PC-9 (cell line): Measurements from ENCODE around the gene NOC3L. TPM values are rescaled to one million over a fixed set of nuclear protein-coding genes. Genes with fewer than 3 reads are reported as not detected.
"Not testable (repeated sequence)": the region's sequence is repeated elsewhere in the genome, so short reads cannot be mapped to it uniquely, and the experiment has no call there.

Source experiments
- BruUV-seq: library from RNA; stranded (reverse); fragments of 400-500 nt; replicated peaks from 2 replicates; lab custom pipeline; 2021; lab: Mats Ljungman, UMichigan
- CTCF ChIA-PET: fragments of 300-600 bp; sonication (Branson Sonifier 250); formaldehyde crosslinking; loops from one replicate; lab custom pipeline; 2022; ENCODE audit warnings: antibody characterized with exemption; lab: Charles Lee
- POLR2A ChIA-PET: fragments of 300-600 bp; sonication (Branson Sonifier 250); formaldehyde crosslinking; loops from one replicate; lab custom pipeline; 2022; ENCODE audit warnings: antibody characterized with exemption; ENCODE audit not compliant: unreplicated experiment; lab: Charles Lee
- DNase-seq, 2 experiments: peaks; one replicate each; pipeline versions ENCODE4 v3.0.0 to v3.0.0-alpha.2; 2015 to 2022; ENCODE audit warnings: mixed read lengths in 1 of 2
- H2AFZ ChIP-seq: fragments of 200-600 bp; sonication (generic); 2 replicates; pipeline ENCODE4 v1.8.1; 2017; ENCODE audit warnings: antibody characterized with exemption
- H3F3A ChIP-seq: fragments of 200-600 bp; sonication (generic); 2 replicates; pipeline ENCODE4 v1.8.1; 2017; ENCODE audit warnings: antibody characterized with exemption, mild to moderate bottlenecking, low read depth; ENCODE audit not compliant: insufficient read depth
- H3K27ac ChIP-seq: fragments of 200-600 bp; sonication (generic); 2 replicates; pipeline ENCODE4 v1.6.1; 2016; ENCODE audit warnings: mixed run types
- H3K27me3 ChIP-seq: fragments of 200-600 bp; sonication (generic); 2 replicates; pipeline ENCODE4 v1.6.1; 2016; ENCODE audit warnings: low read depth, mixed run types; ENCODE audit not compliant: insufficient read depth
- H3K36me3 ChIP-seq: fragments of 200-600 bp; sonication (generic); 2 replicates; pipeline ENCODE4 v1.6.1; 2016; ENCODE audit warnings: low read depth, mixed run types
- H3K4me1 ChIP-seq: fragments of 200-600 bp; sonication (generic); replicated peaks from 2 replicates; pipeline ENCODE4 v1.6.1; 2016; ENCODE audit warnings: mixed run types; ENCODE audit not compliant: insufficient read depth
- H3K4me2 ChIP-seq: fragments of 200-600 bp; sonication (generic); 2 replicates; pipeline ENCODE4 v1.6.1; 2017; ENCODE audit warnings: mixed run types
- H3K4me3 ChIP-seq: fragments of 200-600 bp; sonication (generic); 2 replicates; pipeline ENCODE4 v1.6.1; 2016; ENCODE audit warnings: mixed run types
- H3K79me2 ChIP-seq: fragments of 200-600 bp; sonication (generic); 2 replicates; pipeline ENCODE4 v1.6.1; 2017; ENCODE audit warnings: low read depth, mixed run types
- H3K9me2 ChIP-seq: fragments of 200-600 bp; sonication (generic); 2 replicates; pipeline ENCODE4 v1.8.1; 2017; ENCODE audit warnings: mild to moderate bottlenecking; ENCODE audit not compliant: insufficient read depth
- H3K9me3 ChIP-seq: fragments of 200-600 bp; sonication (generic); 2 replicates; pipeline ENCODE4 v1.8.1; 2016; ENCODE audit warnings: low read depth; ENCODE audit not compliant: insufficient read depth
- H4K20me1 ChIP-seq: fragments of 200-600 bp; sonication (generic); 2 replicates; pipeline ENCODE4 v1.8.1; 2017; ENCODE audit not compliant: insufficient read depth
- EZH2 ChIP-seq: fragments of 200-600 bp; sonication (generic); IDR thresholded peaks from 2 replicates; pipeline ENCODE4 v1.8.0; 2017; ENCODE audit warnings: antibody characterized with exemption, low read depth
- intact Hi-C: fragments of 100-400 bp; cut with micrococcal nuclease; formaldehyde crosslinking; loops from one replicate; pipeline ENCODE4 v1.10.0; 2022; ENCODE audit not compliant: unreplicated experiment
- total RNA-seq: library from RNA; stranded (reverse); gene quantifications from 2 replicates; pipeline ENCODE4 v1.2.3, GENCODE V29; 2021
- TF ChIP-seq, protein P1 (sequence below): fragments of 200-600 bp; sonication (generic); conservative IDR thresholded peaks from 2 replicates; pipeline ENCODE4 v1.6.1; 2017; ENCODE audit warnings: mixed run types, antibody characterized with exemption, mild to moderate bottlenecking, moderate library complexity

The NOC3L gene
- total RNA-seq, 1 experiment from 2014 or later = 17.7 TPM

- Histone ChIP-seq H3K4me3 (peak within 1 kb of the TSS; percentile 76), H3K9me3 (no peaks in the 10 kb centered on the region), H2AFZ (peak within 1 kb of the TSS; percentile 85), H3K9me2 (no peaks in the 10 kb centered on the region), H3K4me2 (peak within 1 kb of the TSS; percentile 65), H3K27ac (peak within 1 kb of the TSS; percentile 56), H3F3A (peaks cover 21% of the 10 kb centered on the region), H4K20me1 (no peaks in the 10 kb centered on the region), H3K4me1 (peaks cover 22% of the 10 kb centered on the region; the same call in 1 of the 2 replicates), H3K79me2 (peaks cover 27% of the 10 kb centered on the region), H3K36me3 (no peaks in the 10 kb centered on the region), H3K27me3 (no peaks in the 10 kb centered on the region)
- intact Hi-C loops = loop anchor here (1.0 to 2.0 kb wide), 2 partner anchors 39 to 360 kb away; no protein-coding TSS in a partner anchor
- ChIA-PET POLR2A (interaction anchor here (0.5 to 0.7 kb wide), 4 partner anchors 39 to 1968 kb away, joined by 6 to 11 read pairs (median 8); no protein-coding TSS in a partner anchor), CTCF (interaction anchor here (0.9 kb wide), 1 partner anchor 42 kb away, joined by 5 read pairs; no protein-coding TSS in a partner anchor)
- no TSS peak for BruUV-seq
- peak; percentile 82 to 90 for DNase-seq
- TF ChIP-seq EZH2 = no peak
- TF ChIP-seq, protein P1, sequence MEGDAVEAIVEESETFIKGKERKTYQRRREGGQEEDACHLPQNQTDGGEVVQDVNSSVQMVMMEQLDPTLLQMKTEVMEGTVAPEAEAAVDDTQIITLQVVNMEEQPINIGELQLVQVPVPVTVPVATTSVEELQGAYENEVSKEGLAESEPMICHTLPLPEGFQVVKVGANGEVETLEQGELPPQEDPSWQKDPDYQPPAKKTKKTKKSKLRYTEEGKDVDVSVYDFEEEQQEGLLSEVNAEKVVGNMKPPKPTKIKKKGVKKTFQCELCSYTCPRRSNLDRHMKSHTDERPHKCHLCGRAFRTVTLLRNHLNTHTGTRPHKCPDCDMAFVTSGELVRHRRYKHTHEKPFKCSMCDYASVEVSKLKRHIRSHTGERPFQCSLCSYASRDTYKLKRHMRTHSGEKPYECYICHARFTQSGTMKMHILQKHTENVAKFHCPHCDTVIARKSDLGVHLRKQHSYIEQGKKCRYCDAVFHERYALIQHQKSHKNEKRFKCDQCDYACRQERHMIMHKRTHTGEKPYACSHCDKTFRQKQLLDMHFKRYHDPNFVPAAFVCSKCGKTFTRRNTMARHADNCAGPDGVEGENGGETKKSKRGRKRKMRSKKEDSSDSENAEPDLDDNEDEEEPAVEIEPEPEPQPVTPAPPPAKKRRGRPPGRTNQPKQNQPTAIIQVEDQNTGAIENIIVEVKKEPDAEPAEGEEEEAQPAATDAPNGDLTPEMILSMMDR = no peak
Observed at GRCh38 chr10:94402204-94402842, 39.6 kb upstream of the NOC3L start, which contains the start of gene TBC1D12. TBC1D12 (plus strand) TSS chr10:94402541; CDS start chr10:94402614, 73 bp downstream.

- H3K4me3 ChIP-seq = no peak overlapping the region
- peaks cover 18% of the 10 kb centered on the region for H3F3A ChIP-seq
- H3K9me3 ChIP-seq = no peaks in the 10 kb centered on the region
- no peaks in the 10 kb centered on the region for H3K79me2 ChIP-seq
- H3K4me1 ChIP-seq = peaks cover 14% of the 10 kb centered on the region; the same call in 1 of the 2 replicates
- TF ChIP-seq, protein P1 = no peak
- TF ChIP-seq EZH2 = no peak
- ChIA-PET CTCF (no interaction called here), POLR2A (interaction anchor here (0.6 kb wide), 1 partner anchor 43 kb away, joined by 3 read pairs; no protein-coding TSS in a partner anchor)
- H3K9me2 ChIP-seq = no peaks in the 10 kb centered on the region
- no peak overlapping the region for H3K4me2 ChIP-seq
- H3K36me3 ChIP-seq = no peaks in the 10 kb centered on the region
- intact Hi-C loops = no loop called here
- DNase-seq = no peak
- no peaks in the 10 kb centered on the region for H4K20me1 ChIP-seq
- no peaks in the 10 kb centered on the region for H3K27me3 ChIP-seq
- H3K27ac ChIP-seq = no peak overlapping the region
- no TSS peak for BruUV-seq
- no peak overlapping the region for H2AFZ ChIP-seq
Observed at GRCh38 chr10:94398762-94399161, 36.0 kb upstream of the NOC3L start.

DNA sequence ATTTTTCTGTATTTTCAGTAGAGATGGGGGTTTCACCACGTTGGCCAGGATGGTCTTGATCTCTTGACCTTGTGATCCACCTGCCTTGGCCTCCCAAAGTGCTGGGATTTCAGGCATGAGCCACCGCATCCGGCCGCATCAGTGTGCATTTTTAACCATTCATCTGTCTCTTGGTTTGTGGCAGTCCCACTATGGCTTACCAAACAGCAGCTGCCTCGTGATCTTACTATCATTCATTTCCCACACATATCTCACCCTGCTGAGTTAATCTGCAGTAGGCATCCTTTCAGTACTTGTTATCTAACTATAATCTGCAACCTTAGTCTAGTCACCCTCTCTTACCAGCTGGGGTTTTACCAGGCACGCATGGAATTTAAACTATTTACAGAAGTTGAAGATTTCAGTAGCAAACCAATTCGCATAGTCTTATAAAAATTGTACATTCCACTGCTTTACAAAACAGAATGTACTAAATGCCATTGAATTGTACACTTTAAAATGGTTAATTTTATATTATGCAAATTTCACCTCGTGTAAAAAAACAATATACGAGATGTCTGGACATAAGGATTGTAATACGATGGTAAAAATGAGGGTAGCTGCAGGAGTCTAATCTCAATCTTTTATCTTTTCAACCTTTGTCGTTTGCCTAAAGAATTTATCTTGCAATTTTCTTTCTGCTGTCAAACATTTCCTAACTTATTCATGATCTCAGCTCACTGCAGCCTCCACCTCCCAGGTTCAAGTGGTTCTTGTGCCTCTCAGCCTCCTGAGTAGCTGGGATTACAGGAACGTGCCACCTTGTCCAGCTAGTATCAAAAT is 35.0 kb upstream of the NOC3L start:
- TF ChIP-seq, protein P1 = no peak
- no peak for TF ChIP-seq EZH2
- peaks cover 18% of the 10 kb centered on the region for H3F3A ChIP-seq
- peak; percentile 8 to 75 for DNase-seq
- peak overlapping the region; percentile 56 for H3K4me2 ChIP-seq
- H3K36me3 ChIP-seq = no peaks in the 10 kb centered on the region
- no peaks in the 10 kb centered on the region for H3K79me2 ChIP-seq
- H4K20me1 ChIP-seq = no peaks in the 10 kb centered on the region
- H3K9me2 ChIP-seq = no peaks in the 10 kb centered on the region
- no peak overlapping the region for H2AFZ ChIP-seq
- ChIA-PET POLR2A (interaction anchor here (0.6 kb wide), 1 partner anchor 42 kb away, joined by 3 read pairs; no protein-coding TSS in a partner anchor), CTCF (no interaction called here)
- peaks cover 14% of the 10 kb centered on the region; the same call in 1 of the 2 replicates for H3K4me1 ChIP-seq
- H3K27me3 ChIP-seq = no peaks in the 10 kb centered on the region
- no peak overlapping the region for H3K4me3 ChIP-seq
- H3K27ac ChIP-seq = no peak overlapping the region
- no TSS peak for BruUV-seq
- intact Hi-C loops = no loop called here
- no peaks in the 10 kb centered on the region for H3K9me3 ChIP-seq

GRCh38 chr10:94392117-94392516 is 29.4 kb upstream of the NOC3L start:
- H3F3A ChIP-seq, H3K4me3 ChIP-seq, intact Hi-C loops, H3K27me3 ChIP-seq, H3K27ac ChIP-seq, H3K4me1 ChIP-seq, H3K4me2 ChIP-seq, CTCF ChIA-PET, POLR2A ChIA-PET, BruUV-seq, H3K9me3 ChIP-seq, H3K79me2 ChIP-seq, H3K9me2 ChIP-seq, H3K36me3 ChIP-seq, H2AFZ ChIP-seq, H4K20me1 ChIP-seq, DNase-seq: not testable (repeated sequence)
